ENCODE results near the gene PTTG1.

Gene PTTG1

GRCh38 chr5:160456480-160457177, 35.0 kb downstream of the PTTG1 start:
- DNase-seq, result no peak

- no peak for DNase-seq
Measured at GRCh38 chr5:160457252-160457651, 35.6 kb downstream of the PTTG1 start.

- DNase-seq, result no peak
Measured at GRCh38 chr5:160458806-160459800, 37.4 kb downstream of the PTTG1 start.

GRCh38 chr5:160460377-160461049, 38.9 kb downstream of the PTTG1 start:
- no peak for DNase-seq

- DNase-seq, result no peak
Measured at GRCh38 chr5:160461378-160461777, 39.7 kb downstream of the PTTG1 start.

- DNase-seq, result no peak
Measured at GRCh38 chr5:160462167-160462566, 40.5 kb downstream of the PTTG1 start.

GRCh38 chr5:160463227-160463626, 41.6 kb downstream of the PTTG1 start:
- no peak for DNase-seq

GRCh38 chr5:160463740-160464465, 42.2 kb downstream of the PTTG1 start:
- no peak for DNase-seq

- DNase-seq, result no peak
Measured at GRCh38 chr5:160464466-160464797, 42.8 kb downstream of the PTTG1 start.

- no peak for DNase-seq
Measured at GRCh38 chr5:160466116-160466515, 44.5 kb downstream of the PTTG1 start.

GRCh38 chr5:160466889-160467554, 45.4 kb downstream of the PTTG1 start:
- DNase-seq, result no peak

- DNase-seq, result no peak
Measured at GRCh38 chr5:160467555-160468362, 46.1 kb downstream of the PTTG1 start.

- no peak for DNase-seq
Measured at GRCh38 chr5:160468363-160468975, 46.8 kb downstream of the PTTG1 start.

- no peak for DNase-seq
Measured at GRCh38 chr5:160469156-160470144, 47.8 kb downstream of the PTTG1 start.

- DNase-seq, result no peak
Measured at GRCh38 chr5:160470437-160471361, 49.0 kb downstream of the PTTG1 start.

- no peak for DNase-seq
Measured at GRCh38 chr5:160471761-160472160, 50.1 kb downstream of the PTTG1 start.

GRCh38 chr5:160472482-160472881, 50.8 kb downstream of the PTTG1 start:
- no peak for DNase-seq

- DNase-seq, result no peak
Measured at GRCh38 chr5:160473681-160474080, 52.0 kb downstream of the PTTG1 start.

All from NCI-H1930 (cell line).